Caco-2 (cell line): Measurements from ENCODE around the gene STK32B. TPM values are rescaled to one million over a fixed set of nuclear protein-coding genes. Genes with fewer than 3 reads are reported as not detected.

Experiments
- BruUV-seq: library from RNA; stranded (reverse); fragments of 400-500 nt; replicated peaks from 2 replicates; lab custom pipeline; 2021; lab: Mats Ljungman, UMichigan
- CTCF ChIA-PET: fragments of 300-600 bp; sonication (Branson Sonifier 250); formaldehyde crosslinking; loops from one replicate; lab custom pipeline; 2022; ENCODE audit warnings: antibody characterized with exemption; lab: Charles Lee
- POLR2A ChIA-PET: fragments of 300-600 bp; sonication (Branson Sonifier 250); formaldehyde crosslinking; loops from one replicate; lab custom pipeline; 2022; ENCODE audit warnings: antibody characterized with exemption; lab: Charles Lee
- DNase-seq, 2 experiments: peaks; one replicate each; pipeline versions ENCODE4 v3.0.0 to v3.0.0-alpha.2; 2020 to 2022
- H3K27me3 ChIP-seq: replicated peaks from 2 replicates; pipeline ENCODE4 v1.6.0; 2011; ENCODE audit warnings: low read length; ENCODE audit not compliant: control insufficient read depth, insufficient read depth
- H3K36me3 ChIP-seq: 2 replicates; pipeline ENCODE4 v1.5.1; 2011; ENCODE audit warnings: low read length; ENCODE audit not compliant: control insufficient read depth, insufficient read depth
- H3K4me1 ChIP-seq: fragments of 250-450 bp; sonication (Bioruptor Pico); 2 replicates; pipeline ENCODE4 v1.5.1; 2020; ENCODE audit warnings: mild to moderate bottlenecking
- H3K4me3 ChIP-seq: 2 replicates; pipeline ENCODE4 v1.5.1; 2011; ENCODE audit warnings: low read depth, mild to moderate bottlenecking, control low read depth, low read length
- H3K9me3 ChIP-seq: fragments of 250-450 bp; sonication (Bioruptor Pico); 2 replicates; pipeline ENCODE4 v1.5.1; 2020; ENCODE audit warnings: mild to moderate bottlenecking, moderate library complexity
- H3K27ac Mint-ChIP-seq: one replicate; pipeline ENCODE4 v1.8.0; 2022; ENCODE audit warnings: mixed read lengths; ENCODE audit not compliant: unreplicated experiment
- H3K27me3 Mint-ChIP-seq: one replicate; pipeline ENCODE4 v1.8.0; 2022; ENCODE audit warnings: mixed read lengths; ENCODE audit not compliant: insufficient read depth, unreplicated experiment
- H3K36me3 Mint-ChIP-seq: one replicate; pipeline ENCODE4 v1.8.0; 2022; ENCODE audit warnings: mild to moderate bottlenecking, mixed read lengths; ENCODE audit not compliant: insufficient read depth, unreplicated experiment
- H3K4me1 Mint-ChIP-seq: one replicate; pipeline ENCODE4 v1.8.0; 2022; ENCODE audit warnings: low read depth, mixed read lengths; ENCODE audit not compliant: unreplicated experiment
- H3K4me3 Mint-ChIP-seq: one replicate; pipeline ENCODE4 v1.8.0; 2022; ENCODE audit warnings: mild to moderate bottlenecking, moderate library complexity, mixed read lengths; ENCODE audit not compliant: unreplicated experiment
- H3K9me3 Mint-ChIP-seq: one replicate; pipeline ENCODE4 v1.8.0; 2022; ENCODE audit warnings: mixed read lengths; ENCODE audit not compliant: unreplicated experiment
- intact Hi-C: fragments of 100-400 bp; cut with micrococcal nuclease; formaldehyde crosslinking; loops from one replicate; pipeline ENCODE4 v1.10.0; 2022; ENCODE audit not compliant: unreplicated experiment
- total RNA-seq: library from RNA; stranded (reverse); gene quantifications from 2 replicates; pipeline ENCODE4 v1.2.3, GENCODE V29; 2022
- TF ChIP-seq, protein P1 (sequence below), 2 experiments: fragments of 200-600 bp in 1 of 2; IDR thresholded peaks; 1 replicate in 1 of 2; 2 replicates in 1 of 2; pipeline versions ENCODE4 v1.5.1 to v1.8.0; 2011 to 2022; ENCODE audit warnings: antibody characterized with exemption in 1 of 2, control low read depth in 1 of 2, inconsistent platforms in 1 of 2, low read depth in 1 of 2, low read length in 1 of 2, mild to moderate bottlenecking in 1 of 2, moderate library complexity in 1 of 2; ENCODE audit not compliant: insufficient read depth in 1 of 2, severe bottlenecking in 1 of 2, unreplicated experiment in 1 of 2

The STK32B gene
- total RNA-seq, 1 experiment from 2014 or later, result 11.2 TPM

DNA sequence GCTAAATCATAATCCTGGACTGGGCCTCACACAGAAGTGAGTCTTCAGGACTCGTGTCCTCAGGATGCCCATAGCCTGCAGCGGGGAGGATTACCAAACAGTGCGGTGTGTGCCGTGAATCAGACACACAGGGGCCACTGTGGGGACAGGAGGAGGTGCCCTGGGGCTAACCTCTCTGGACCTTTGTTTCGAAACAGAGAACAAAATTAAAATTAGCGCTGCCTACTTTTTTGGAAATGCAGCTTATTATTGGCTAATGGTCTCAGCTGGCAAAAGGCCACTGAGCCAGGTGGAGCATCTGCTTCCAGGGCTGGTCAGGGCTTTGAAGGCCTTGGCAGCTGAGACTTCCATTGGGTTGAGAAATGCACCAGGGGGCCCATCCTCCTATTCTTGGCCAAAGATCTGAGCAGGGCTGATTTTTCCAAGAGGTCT, 420.9 kb downstream of the STK32B start:
- no peak for DNase-seq
- no peaks in the 10 kb centered on the region for H3K9me3 ChIP-seq
- POLR2A ChIA-PET, result no interaction called here
- no peak overlapping the region for H3K4me3 ChIP-seq
- peaks cover 11% of the 10 kb centered on the region for H3K36me3 Mint-ChIP-seq
- H3K4me1 Mint-ChIP-seq, result no peaks in the 10 kb centered on the region
- no peak overlapping the region for H3K27ac Mint-ChIP-seq
- CTCF ChIA-PET, result no interaction called here
- no peaks in the 10 kb centered on the region for H3K4me1 ChIP-seq
- peaks cover 3% of the 10 kb centered on the region for H3K27me3 Mint-ChIP-seq
- H3K4me3 Mint-ChIP-seq, result no peak overlapping the region
- BruUV-seq, result no TSS peak
- no peaks in the 10 kb centered on the region for H3K27me3 ChIP-seq
- no peaks in the 10 kb centered on the region for H3K36me3 ChIP-seq
- intact Hi-C loops, result no loop called here
- no peaks in the 10 kb centered on the region for H3K9me3 Mint-ChIP-seq
- TF ChIP-seq, protein P1, sequence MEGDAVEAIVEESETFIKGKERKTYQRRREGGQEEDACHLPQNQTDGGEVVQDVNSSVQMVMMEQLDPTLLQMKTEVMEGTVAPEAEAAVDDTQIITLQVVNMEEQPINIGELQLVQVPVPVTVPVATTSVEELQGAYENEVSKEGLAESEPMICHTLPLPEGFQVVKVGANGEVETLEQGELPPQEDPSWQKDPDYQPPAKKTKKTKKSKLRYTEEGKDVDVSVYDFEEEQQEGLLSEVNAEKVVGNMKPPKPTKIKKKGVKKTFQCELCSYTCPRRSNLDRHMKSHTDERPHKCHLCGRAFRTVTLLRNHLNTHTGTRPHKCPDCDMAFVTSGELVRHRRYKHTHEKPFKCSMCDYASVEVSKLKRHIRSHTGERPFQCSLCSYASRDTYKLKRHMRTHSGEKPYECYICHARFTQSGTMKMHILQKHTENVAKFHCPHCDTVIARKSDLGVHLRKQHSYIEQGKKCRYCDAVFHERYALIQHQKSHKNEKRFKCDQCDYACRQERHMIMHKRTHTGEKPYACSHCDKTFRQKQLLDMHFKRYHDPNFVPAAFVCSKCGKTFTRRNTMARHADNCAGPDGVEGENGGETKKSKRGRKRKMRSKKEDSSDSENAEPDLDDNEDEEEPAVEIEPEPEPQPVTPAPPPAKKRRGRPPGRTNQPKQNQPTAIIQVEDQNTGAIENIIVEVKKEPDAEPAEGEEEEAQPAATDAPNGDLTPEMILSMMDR (IDR thresholded peaks at IDR 0.05; ENCODE audit: insufficient read depth in 1 of 2, low read depth in 1 of 2, low read length in 1 of 2, severe bottlenecking in 1 of 2, unreplicated experiment in 1 of 2), result no peak

DNA sequence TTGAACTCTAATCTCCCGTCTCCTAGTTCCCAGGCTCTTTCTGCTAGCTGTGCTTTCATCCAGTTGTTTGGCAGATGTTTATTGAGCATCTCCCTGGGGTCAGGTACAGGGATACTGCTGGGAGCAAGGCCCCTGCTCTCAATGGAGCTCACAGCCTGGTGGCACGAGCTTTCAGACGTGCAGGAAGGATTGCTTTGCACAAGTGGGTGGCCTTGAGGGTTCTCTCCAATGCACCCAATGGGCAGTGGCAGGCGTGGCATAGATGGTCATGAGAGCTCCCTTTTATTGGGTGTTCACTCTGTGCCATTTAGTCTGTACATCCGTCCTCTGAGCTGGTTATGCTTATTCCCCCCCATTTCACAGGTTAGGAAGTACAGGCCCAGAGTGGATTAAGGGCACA, 421.8 kb downstream of the STK32B start:
- POLR2A ChIA-PET, result no interaction called here
- peaks cover 11% of the 10 kb centered on the region for H3K36me3 Mint-ChIP-seq
- CTCF ChIA-PET, result no interaction called here
- H3K9me3 ChIP-seq, result no peaks in the 10 kb centered on the region
- H3K27me3 Mint-ChIP-seq, result peaks cover 3% of the 10 kb centered on the region
- intact Hi-C loops, result no loop called here
- no peaks in the 10 kb centered on the region for H3K36me3 ChIP-seq
- no peak for DNase-seq
- H3K27ac Mint-ChIP-seq, result no peak overlapping the region
- no peaks in the 10 kb centered on the region for H3K9me3 Mint-ChIP-seq
- BruUV-seq, result no TSS peak
- no peaks in the 10 kb centered on the region for H3K4me1 Mint-ChIP-seq
- TF ChIP-seq, protein P1 (IDR thresholded peaks at IDR 0.05; ENCODE audit: insufficient read depth in 1 of 2, low read depth in 1 of 2, low read length in 1 of 2, severe bottlenecking in 1 of 2, unreplicated experiment in 1 of 2), result no peak
- no peaks in the 10 kb centered on the region for H3K27me3 ChIP-seq
- no peaks in the 10 kb centered on the region for H3K4me1 ChIP-seq
- H3K4me3 Mint-ChIP-seq, result no peak overlapping the region
- no peak overlapping the region for H3K4me3 ChIP-seq

DNA sequence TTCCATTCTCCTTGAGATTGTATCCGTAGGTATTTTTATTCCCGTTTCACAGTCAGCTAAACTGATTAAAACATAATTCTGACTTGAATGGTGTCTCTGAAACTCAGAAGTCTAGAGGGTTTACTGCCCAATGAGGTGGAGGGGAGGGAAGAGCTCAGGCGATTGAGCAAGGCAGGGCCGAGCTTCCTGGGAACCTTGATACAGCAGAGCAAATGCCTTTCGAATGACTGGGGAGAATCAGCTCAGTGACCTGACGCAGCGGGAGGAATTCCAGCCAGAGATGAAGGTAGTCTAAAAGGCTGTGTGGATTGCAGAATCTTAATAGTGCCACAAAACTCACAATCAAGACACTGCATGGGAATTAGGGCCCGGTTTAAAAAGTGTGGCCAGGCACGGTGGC, 423.5 kb downstream of the STK32B start:
- H3K36me3 ChIP-seq, result no peaks in the 10 kb centered on the region
- H3K9me3 ChIP-seq, result no peaks in the 10 kb centered on the region
- no peak overlapping the region for H3K4me3 ChIP-seq
- H3K27me3 ChIP-seq, result no peaks in the 10 kb centered on the region
- no TSS peak for BruUV-seq
- Mint-ChIP-seq H3K27me3 (peaks cover 3% of the 10 kb centered on the region), H3K4me3 (no peak overlapping the region), H3K9me3 (no peaks in the 10 kb centered on the region), H3K27ac (no peak overlapping the region), H3K4me1 (no peaks in the 10 kb centered on the region), H3K36me3 (peaks cover 11% of the 10 kb centered on the region)
- ChIA-PET POLR2A (no interaction called here), CTCF (no interaction called here)
- H3K4me1 ChIP-seq, result no peaks in the 10 kb centered on the region
- TF ChIP-seq, protein P1 (IDR thresholded peaks at IDR 0.05; ENCODE audit: insufficient read depth in 1 of 2, low read depth in 1 of 2, low read length in 1 of 2, severe bottlenecking in 1 of 2, unreplicated experiment in 1 of 2), result no peak
- intact Hi-C loops, result no loop called here
- DNase-seq, result no peak
